GM21529 (cell line): ENCODE results near the gene PROX1.

Experiments used
- ATAC-seq: cut with Tn5 transposase; IDR thresholded peaks from one replicate; pipeline ENCODE4 v1.9.1; 2021; ENCODE audit not compliant: unreplicated experiment

PROX1 gene

DNA sequence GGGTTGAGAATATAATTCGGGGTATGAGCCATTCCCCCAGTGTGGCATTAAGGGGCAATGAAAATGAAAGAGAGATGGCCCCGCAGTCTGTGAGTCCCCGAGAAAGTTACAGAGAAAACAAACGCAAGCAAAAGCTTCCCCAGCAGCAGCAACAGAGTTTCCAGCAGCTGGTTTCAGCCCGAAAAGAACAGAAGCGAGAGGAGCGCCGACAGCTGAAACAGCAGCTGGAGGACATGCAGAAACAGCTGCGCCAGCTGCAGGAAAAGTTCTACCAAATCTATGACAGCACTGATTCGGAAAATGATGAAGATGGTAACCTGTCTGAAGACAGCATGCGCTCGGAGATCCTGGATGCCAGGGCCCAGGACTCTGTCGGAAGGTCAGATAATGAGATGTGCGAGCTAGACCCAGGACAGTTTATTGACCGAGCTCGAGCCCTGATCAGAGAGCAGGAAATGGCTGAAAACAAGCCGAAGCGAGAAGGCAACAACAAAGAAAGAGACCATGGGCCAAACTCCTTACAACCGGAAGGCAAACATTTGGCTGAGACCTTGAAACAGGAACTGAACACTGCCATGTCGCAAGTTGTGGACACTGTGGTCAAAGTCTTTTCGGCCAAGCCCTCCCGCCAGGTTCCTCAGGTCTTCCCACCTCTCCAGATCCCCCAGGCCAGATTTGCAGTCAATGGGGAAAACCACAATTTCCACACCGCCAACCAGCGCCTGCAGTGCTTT, 9.4 kb downstream of the PROX1 start:
- no peak for ATAC-seq

DNA sequence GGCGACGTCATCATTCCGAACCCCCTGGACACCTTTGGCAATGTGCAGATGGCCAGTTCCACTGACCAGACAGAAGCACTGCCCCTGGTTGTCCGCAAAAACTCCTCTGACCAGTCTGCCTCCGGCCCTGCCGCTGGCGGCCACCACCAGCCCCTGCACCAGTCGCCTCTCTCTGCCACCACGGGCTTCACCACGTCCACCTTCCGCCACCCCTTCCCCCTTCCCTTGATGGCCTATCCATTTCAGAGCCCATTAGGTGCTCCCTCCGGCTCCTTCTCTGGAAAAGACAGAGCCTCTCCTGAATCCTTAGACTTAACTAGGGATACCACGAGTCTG, 10.0 kb downstream of the PROX1 start:
- ATAC-seq, result no peak

DNA sequence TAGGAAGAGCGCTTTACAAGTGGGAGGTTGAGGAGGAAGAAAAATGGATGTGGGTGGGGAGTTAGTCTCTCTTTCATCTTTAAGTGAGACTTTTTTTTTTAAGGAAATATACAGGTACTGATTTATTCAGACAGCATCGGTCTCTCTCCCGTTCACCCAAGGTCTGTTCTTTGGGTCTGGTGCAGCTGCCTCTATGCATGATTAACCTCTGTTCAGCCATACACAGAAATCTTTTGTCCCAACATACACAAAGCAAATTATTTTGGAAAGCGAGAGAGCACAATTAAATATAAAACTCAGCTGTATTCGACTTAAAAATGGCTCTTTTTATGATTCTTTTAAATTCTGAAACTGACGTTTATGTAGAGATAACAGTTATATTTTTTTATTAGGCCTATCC, 11.0 kb downstream of the PROX1 start:
- ATAC-seq, result no peak

DNA sequence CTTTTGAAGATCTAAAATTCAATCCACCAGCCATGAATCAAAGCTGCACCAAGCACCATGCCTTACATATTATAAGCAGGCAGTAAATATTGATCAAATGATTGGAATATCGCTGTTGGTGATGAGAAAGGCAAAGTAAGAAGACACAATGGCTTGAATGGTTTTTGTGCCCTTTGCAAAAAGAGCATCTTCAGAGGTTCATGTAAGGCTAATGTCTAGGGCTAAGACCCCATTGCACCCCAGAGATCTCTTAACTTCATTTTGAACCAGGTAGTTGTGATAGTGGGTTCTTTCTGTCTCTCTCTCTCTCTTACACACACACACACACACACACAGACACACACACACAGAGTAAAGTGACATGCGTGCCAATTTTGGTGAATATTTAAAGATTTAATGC, 12.0 kb downstream of the PROX1 start:
- ATAC-seq, result no peak

DNA sequence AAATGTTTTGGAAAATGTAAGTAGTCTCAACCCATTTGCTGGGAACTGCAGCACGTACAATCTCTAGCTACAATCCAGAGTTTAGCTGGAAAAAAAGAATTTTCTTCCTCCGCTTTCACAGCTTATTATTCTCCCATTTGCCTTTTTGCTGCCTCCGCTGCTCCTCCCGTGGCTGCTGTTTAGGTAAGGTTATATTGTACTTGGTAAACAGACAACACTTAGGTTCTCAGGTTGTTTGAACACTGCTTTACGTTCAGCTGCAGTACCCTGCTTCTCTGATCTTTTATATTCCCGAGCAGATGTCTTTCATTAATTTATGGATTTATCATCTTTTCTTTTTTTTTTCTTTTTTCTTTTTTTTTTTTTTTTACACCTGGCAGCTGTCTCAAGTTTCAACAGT, 14.3 kb downstream of the PROX1 start:
- ATAC-seq, result no peak

DNA sequence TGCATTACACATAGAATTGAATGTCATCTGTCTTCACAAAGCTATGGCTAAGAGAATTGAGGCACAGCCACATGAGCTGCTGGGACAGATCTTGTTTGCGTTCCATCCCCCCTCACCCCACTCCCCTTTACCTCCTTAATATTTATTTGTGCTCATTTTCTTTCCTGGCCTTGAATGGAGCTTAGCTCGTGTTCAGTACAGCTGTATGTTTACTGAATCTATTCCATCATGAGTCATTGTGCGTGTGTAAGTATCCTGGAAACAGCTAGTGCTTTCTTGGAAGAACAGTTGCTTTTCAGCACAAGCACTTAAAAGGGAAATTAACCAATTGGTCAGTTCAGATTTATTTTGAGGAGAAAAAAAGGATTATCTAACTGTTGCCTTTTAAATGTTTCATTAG, 14.7 kb downstream of the PROX1 start:
- ATAC-seq, result no peak

DNA sequence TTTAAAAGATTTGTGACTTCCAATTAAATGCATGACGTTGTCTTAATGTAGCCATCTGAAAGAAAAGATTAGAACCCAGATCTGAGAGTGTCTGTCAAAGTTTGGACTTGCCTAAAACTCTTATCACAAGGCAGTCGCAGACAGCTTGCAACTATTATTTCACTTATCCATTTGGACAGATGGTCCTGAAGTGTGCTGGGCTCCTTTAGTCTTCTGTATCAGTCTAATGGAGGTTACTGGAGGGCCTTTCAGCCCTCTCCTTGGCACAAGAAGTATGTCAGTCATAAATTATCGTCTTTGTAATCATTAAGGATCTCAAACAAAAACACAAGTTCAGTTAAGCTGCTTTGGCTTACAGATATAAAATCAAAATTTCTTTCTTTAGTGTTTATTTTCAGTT, 15.5 kb downstream of the PROX1 start:
- no peak for ATAC-seq

DNA sequence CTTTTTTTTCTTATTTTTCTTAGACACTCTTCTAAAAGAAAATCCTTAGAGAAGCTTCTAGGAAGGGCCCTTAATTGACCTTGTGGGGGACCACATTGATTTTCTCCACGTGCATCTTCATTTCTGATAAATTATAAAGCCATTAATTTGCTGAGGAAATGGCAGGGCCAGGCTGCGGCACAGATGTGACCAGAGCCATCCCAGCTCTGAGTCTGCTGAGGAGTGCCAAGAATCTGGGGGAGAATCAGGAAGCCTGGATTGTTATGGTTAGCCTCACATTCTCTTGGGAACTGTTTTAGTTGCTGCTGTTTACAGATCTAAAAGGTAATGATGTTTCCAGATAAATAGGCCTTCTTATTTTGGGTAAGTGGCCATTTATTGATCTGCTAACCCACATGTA, 16.2 kb downstream of the PROX1 start:
- no peak for ATAC-seq

DNA sequence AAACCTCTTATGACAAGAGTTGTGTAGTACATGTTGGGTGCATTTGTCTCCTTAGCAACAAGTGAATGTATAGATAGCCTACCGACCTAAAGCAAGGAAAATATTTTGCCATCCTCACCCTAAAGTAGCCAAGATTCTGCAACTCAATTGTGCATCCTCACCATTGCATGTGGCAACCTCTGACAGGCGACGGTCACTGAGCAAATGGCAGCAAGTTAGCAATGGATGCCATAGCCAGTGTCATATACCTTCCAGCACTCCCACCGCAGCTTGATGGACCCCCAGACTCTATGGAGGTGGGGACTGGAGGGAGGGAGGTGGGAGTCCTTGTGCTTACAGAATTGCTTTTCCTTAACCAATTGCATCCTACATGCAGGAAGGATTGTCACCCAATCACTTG, 17.0 kb downstream of the PROX1 start:
- no peak for ATAC-seq

DNA sequence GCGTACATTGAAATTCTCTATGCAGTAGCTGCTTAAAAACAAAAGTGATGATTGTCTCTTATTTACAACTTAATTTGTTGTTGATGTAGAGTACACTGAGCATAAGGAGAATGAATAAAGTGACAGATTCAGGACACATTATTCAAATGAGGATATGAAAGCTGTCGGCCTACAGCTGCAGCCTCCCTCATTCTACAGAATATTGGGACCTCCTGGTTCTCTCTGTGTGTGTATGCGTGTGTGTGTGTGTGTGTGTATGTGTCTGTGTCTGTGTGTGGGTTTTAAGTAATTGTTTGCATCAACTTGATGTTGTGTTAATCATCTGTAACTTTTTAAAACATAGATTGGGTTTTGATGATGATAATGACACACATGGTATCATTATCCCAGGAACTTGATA, 17.9 kb downstream of the PROX1 start:
- no peak for ATAC-seq

DNA sequence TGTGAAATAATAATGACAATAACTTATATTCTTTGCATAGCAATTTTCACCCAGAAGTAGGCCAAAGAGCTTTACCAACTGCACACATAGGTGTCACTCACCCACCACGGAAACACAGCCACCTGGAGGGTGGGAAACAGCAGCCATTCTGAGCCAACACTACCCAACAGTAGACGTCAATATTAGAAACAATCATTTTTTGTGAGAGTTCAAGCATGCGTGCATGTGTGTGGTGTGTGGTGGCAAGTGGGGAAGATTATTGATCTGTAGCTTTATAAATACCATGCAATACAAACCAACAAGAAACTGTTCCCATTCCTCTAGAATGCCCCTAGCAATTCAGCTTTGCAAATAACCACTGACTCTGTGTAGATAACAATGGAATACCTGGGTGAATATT, 19.1 kb downstream of the PROX1 start:
- ATAC-seq, result no peak

DNA sequence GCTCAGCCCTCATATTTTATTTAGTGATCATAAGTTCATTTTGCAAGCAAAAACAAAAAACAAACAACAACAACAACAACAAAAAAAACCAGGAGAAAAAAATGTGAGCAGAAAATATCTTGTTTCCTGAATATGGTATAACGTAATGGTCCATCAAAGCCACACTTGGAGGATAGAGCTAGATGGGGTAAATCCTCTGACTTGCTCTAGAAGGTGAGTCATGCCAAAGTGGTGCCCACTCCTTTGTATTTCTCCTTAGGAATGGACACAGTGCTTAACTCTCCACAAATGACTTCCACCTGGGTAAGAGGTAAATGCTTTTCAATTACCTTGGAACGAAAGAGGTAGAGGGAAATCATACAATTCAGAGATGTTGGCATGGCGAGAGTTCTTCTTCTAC, 20.6 kb downstream of the PROX1 start:
- no peak for ATAC-seq

DNA sequence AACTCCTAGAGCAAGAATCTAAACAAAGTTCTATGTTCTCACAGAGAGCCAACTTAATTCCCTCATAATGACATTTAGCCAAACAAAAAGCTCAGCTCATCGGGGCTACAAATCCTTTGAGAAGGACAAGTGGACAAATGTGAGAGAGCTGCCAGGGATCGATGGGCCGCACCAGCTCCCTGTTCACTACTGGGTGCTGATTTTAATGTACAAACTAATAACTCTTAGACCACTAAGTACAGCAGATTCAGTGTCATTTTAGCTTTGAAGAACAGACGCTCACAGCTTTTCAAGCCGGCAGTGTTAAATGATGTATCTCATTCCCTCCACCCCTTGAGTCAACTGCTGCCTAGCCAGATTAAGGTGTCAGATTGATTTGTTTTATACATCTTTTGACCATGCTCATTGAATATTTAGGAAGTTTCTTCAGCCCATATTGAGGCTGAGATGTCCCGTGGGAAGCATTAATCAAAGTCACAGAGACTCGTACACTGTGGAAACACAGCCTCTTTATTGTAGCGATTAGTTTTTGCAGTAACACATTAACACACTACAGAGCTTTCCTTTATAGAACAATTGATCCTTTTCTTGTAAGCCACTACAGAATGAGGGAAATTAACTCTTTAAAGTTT, 21.1 kb downstream of the PROX1 start:
- ATAC-seq, result no peak

DNA sequence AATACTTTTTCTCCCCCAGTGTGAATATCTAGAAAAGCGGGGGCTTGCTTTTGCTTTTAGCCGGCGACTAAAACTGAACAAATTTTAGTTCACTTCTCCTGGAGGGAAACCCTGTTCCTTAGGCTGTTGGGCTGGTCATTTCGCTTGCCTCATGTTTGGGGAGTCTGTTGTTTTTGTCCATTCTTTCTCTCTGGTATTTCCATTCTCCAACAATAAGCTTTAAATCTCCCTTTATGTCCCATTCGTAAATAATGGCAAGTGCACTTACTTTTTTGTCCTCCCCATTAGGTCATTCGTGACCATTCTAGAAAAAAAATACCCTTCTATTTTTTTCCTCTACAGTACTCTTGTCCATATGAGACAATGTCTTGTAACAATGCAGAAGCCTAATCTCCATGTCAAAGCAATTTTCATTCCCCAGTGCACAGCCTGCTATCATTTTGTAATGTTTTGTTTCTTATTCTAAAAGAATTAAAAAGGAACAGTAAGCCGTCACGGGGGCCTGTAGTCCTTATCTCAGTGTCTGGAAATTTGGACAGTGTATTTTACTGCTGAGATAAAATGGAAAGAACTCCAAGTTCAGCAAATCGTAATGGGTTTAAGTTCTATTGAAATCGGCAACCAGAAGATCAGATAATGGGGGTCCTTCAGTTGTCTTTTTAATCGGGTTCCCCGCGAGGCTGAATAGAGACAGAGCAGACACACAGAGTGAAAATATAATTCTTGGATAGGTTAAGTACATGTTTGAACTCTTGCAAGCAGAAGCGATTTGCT, 21.8 kb downstream of the PROX1 start:
- ATAC-seq, result no peak

DNA sequence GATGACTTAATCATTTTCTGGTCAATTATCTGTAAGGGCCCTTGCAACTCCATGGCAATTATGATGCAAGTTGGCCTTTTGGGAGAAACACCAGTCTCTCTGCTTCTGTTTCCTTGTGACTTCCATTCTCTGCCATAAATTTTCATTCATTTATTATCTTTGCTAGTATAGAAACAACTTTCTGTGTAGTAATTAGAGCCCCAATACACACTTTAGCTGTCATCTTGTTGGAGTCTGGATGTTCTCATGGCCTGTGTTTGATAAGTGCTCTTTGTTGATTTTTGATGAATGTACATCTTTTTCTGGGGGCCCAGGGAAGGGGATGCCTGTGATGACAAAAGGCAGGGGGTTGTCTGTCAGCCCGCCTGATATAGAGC, 22.4 kb downstream of the PROX1 start:
- no peak for ATAC-seq

DNA sequence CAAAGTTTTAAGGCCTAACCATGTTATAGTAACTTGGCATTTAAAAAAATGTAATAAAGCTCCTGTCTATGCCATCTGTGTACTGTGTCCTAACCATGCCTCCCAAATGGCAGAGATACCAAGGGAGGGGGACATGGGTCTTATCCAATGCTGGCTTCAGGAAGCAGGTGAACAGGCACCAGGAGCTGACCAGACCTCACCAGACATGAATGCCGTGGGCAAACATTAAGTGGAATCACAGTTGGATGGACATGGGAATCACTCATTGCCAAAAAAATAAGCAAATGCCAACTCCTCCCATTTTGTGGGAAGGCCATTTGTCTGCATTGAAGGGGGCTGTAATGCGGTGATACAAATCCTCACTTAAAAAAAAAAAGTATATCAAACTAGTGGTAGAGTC, 22.9 kb downstream of the PROX1 start:
- no peak for ATAC-seq

DNA sequence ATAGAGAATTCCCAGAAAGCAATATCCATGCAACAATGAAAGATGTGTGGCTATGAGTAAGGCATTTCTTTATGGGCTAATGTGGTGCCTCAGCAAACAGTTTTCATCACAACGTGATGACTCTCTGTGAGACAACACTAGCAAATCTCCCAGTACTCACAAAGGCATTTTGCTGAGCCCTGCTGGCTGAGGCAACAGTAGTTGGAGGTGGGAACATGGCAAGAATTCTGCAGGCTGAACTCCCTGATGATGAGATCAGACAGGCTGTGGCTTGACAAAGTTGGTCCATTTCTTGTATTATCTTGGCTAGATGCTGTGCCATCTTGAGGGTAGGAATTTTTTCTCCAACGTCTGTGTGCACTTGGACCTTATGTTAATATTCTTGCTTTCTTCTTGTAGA, 24.6 kb downstream of the PROX1 start:
- no peak for ATAC-seq

DNA sequence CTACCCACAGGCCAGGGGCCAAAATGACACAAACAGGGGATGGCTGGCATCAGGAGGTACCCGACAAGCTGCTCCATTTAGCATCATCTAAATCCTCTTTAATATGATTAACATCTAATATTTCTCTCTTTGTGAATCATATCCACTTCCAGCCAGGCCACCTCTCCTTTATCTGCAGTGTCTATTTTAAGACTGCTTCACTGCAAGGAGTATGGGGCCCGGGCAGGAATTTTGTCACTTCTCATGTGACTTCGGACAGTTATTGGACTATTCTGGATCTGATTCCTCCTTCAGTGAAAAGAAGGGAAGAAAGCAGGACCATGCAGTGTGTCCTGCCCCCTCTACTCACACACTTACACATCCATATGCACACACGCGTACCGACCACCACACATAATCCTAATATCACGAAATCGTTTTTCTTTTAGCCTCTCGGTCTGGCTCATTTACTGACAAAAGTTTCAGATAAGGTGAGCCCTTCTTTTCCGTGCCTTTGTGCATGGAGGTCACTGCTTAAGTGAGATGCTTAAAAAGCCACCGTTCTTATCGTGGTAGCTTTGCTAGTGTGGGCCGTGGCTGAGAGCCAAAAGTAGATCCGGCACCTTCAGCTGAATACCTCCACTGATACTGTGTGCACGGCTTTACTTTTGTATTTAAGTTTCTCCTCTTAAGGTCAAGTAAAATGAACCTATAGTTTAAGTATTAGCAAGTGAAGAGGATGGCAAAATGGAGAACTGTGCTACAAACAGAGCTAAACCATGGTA, 26.0 kb downstream of the PROX1 start:
- ATAC-seq, result no peak

DNA sequence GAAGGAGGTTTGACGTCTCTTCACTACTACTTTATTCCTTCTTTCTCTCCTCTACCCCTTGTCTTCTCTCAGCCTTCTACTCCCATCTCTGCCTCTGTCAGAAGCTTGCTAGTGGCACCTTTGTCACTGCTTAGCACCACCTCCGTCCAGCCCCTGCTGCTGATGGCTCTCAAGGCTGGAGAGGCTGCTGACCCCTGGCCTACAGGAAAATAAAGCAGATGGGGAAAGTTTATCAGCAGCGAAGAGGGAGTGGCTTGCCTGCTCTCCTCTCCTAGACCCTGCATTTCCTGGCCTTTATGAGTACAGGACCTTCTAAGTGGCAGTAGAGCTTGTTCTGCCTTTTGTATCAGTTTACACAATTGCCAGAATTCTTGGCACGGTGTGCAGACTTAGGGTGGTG, 27.0 kb downstream of the PROX1 start:
- ATAC-seq, result no peak

DNA sequence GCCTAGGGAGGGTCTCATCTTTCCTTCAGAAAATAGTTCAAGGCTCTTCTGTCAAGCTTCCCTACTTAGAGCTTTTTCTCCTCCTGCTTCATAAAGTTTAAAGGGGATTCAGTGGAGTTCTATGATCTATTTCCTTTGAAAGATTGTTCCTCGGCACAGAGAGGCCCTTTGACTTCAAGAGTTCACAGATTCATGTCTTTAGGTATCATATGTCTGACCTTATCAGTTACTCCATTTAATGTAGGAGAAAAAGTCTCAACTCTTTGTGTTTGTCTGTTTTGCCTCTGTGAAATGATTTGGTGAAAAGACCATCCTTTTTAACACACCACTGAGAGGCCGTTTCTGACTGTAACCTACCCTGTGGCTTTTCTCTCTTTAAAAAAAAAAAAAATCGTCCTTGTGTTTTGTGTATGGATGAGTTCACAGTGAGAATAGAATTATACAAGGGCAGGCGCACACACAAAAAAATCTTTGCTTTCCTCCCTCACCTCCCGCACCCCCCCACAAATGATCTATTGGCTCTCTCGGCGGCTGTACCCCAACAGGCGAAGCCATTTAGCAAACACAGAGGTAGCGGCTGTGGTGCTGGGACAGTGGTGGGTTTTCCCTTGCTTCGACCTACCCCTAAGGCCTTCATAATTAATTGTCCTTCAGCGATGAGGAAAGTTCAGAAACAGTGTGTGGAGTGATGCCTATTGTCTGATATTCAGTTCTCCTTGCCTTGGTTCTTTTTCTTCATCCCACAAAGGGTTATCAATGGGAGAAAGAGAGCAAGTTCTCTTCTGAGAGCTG, 29.6 kb downstream of the PROX1 start:
- no peak for ATAC-seq
